ENCODE measurements around the gene TRIM16.
"Not testable (repeated sequence)": the region's sequence is repeated elsewhere in the genome, so short reads cannot be mapped to it uniquely, and the experiment has no call there.

- TF ChIP-seq, protein P1, sequence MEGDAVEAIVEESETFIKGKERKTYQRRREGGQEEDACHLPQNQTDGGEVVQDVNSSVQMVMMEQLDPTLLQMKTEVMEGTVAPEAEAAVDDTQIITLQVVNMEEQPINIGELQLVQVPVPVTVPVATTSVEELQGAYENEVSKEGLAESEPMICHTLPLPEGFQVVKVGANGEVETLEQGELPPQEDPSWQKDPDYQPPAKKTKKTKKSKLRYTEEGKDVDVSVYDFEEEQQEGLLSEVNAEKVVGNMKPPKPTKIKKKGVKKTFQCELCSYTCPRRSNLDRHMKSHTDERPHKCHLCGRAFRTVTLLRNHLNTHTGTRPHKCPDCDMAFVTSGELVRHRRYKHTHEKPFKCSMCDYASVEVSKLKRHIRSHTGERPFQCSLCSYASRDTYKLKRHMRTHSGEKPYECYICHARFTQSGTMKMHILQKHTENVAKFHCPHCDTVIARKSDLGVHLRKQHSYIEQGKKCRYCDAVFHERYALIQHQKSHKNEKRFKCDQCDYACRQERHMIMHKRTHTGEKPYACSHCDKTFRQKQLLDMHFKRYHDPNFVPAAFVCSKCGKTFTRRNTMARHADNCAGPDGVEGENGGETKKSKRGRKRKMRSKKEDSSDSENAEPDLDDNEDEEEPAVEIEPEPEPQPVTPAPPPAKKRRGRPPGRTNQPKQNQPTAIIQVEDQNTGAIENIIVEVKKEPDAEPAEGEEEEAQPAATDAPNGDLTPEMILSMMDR (IDR thresholded peaks at IDR 0.05; ENCODE audit: low read length): not testable (repeated sequence)
- not testable (repeated sequence) for TF ChIP-seq EZH2 (optimal IDR thresholded peaks at IDR 0.05; ENCODE audit: low read depth, low read length)
Observed at GRCh38 chr17:15645099-15645941, 38.8 kb downstream of the TRIM16 start.
